HG03469 (cell line): ENCODE results near the gene AGR2.
"Not testable (repeated sequence)": the region's sequence is repeated elsewhere in the genome, so short reads cannot be mapped to it uniquely, and the experiment has no call there.

Source experiments
- ATAC-seq: cut with Tn5 transposase; IDR thresholded peaks from one replicate; pipeline ENCODE4 v1.9.1; 2021; ENCODE audit warnings: mild to moderate bottlenecking, moderate library complexity, moderate number of reproducible peaks; ENCODE audit not compliant: unreplicated experiment

Gene AGR2

GRCh38 chr7:16804674-16805439 lies at the start of gene AGR2:
TSS of gene AGR2 (minus strand) at chr7:16804999. CDS start at chr7:16801796, 3,203 bp downstream.
- no peak for ATAC-seq

- ATAC-seq: not testable (repeated sequence)
These were observed 48.4 kb upstream of the AGR2 start for GRCh38 chr7:16853189-16853588.

- no peak for ATAC-seq
These were observed 47.0 kb upstream of the AGR2 start for GRCh38 chr7:16851829-16852228.

GRCh38 chr7:16850614-16851466 lies 46.0 kb upstream of the AGR2 start:
- no peak for ATAC-seq

GRCh38 chr7:16849296-16850148 lies 44.7 kb upstream of the AGR2 start:
- no peak for ATAC-seq

GRCh38 chr7:16847381-16847860 lies 42.6 kb upstream of the AGR2 start:
- no peak for ATAC-seq

GRCh38 chr7:16846601-16847165 lies 41.9 kb upstream of the AGR2 start:
- no peak for ATAC-seq

- ATAC-seq: no peak
These were observed 40.9 kb upstream of the AGR2 start for GRCh38 chr7:16845746-16846145.

GRCh38 chr7:16841681-16842080 lies 36.9 kb upstream of the AGR2 start:
- ATAC-seq: no peak

- no peak for ATAC-seq
These were observed 35.3 kb upstream of the AGR2 start for GRCh38 chr7:16840094-16840493.

GRCh38 chr7:16839646-16840045 lies 34.8 kb upstream of the AGR2 start:
- ATAC-seq: no peak

GRCh38 chr7:16838891-16839290 lies 34.1 kb upstream of the AGR2 start:
- no peak for ATAC-seq

GRCh38 chr7:16838386-16838785 lies 33.6 kb upstream of the AGR2 start:
- no peak for ATAC-seq

- ATAC-seq: no peak
These were observed 31.7 kb upstream of the AGR2 start for GRCh38 chr7:16836481-16836880.

GRCh38 chr7:16833373-16833772 lies 28.6 kb upstream of the AGR2 start:
- ATAC-seq: no peak

GRCh38 chr7:16826060-16826459 lies 21.3 kb upstream of the AGR2 start:
- ATAC-seq: no peak

GRCh38 chr7:16822029-16822428 lies 17.2 kb upstream of the AGR2 start:
- no peak for ATAC-seq

GRCh38 chr7:16818732-16819131 lies 13.9 kb upstream of the AGR2 start:
- no peak for ATAC-seq

- ATAC-seq: no peak
These were observed 12.7 kb upstream of the AGR2 start for GRCh38 chr7:16817536-16817935.

GRCh38 chr7:16816824-16817223 lies 12.0 kb upstream of the AGR2 start:
- ATAC-seq: no peak

GRCh38 chr7:16815001-16815400 lies 10.2 kb upstream of the AGR2 start:
- ATAC-seq: no peak
